H9 (cell line): ENCODE data around the gene CAMK2B. TPM values are rescaled to one million over a fixed set of nuclear protein-coding genes. Genes with fewer than 3 reads are reported as not detected.
A peak's percentile ranks its signal among the peaks of the same experiment; 100 is the strongest.

ENCODE experiments used
- DNase-seq: peaks from one replicate; pipeline ENCODE4 v3.0.0-alpha.2; 2017
- H2AFZ ChIP-seq: one replicate; pipeline ENCODE4 v1.6.1; 2013; ENCODE audit warnings: mild to moderate bottlenecking, low read length, control low read depth, moderate library complexity
- H2AK5ac ChIP-seq: 2 replicates; pipeline ENCODE4 v1.6.1; 2013; ENCODE audit warnings: low read length, control low read depth, mixed read lengths; ENCODE audit not compliant: insufficient read length
- H2BK120ac ChIP-seq: one replicate; pipeline ENCODE4 v1.6.1; 2013; ENCODE audit warnings: low read depth, mild to moderate bottlenecking, low read length, control low read depth, inconsistent platforms; ENCODE audit not compliant: poor library complexity, severe bottlenecking
- H2BK12ac ChIP-seq: 2 replicates; pipeline ENCODE4 v1.6.1; 2013; ENCODE audit warnings: low read length, control low read depth, mixed read lengths, low read depth; ENCODE audit not compliant: insufficient read length
- H2BK15ac ChIP-seq: 2 replicates; pipeline ENCODE4 v1.6.1; 2013; ENCODE audit warnings: low read depth, low read length, control low read depth
- H2BK20ac ChIP-seq: one replicate; pipeline ENCODE4 v1.6.1; 2013; ENCODE audit warnings: low read depth, mild to moderate bottlenecking, low read length, control low read depth, inconsistent platforms; ENCODE audit not compliant: poor library complexity, severe bottlenecking
- H2BK5ac ChIP-seq: 2 replicates; pipeline ENCODE4 v1.6.1; 2013; ENCODE audit warnings: low read length, control low read depth, mixed read lengths; ENCODE audit not compliant: insufficient read length
- H3K14ac ChIP-seq: 2 replicates; pipeline ENCODE4 v1.6.1; 2013; ENCODE audit warnings: low read length, control low read depth; ENCODE audit not compliant: insufficient read depth
- H3K18ac ChIP-seq: 2 replicates; pipeline ENCODE4 v1.6.1; 2013; ENCODE audit warnings: low read depth, mild to moderate bottlenecking, mixed read lengths, low read length, control low read depth; ENCODE audit not compliant: insufficient read length
- H3K23ac ChIP-seq: 2 replicates; pipeline ENCODE4 v1.6.1; 2013; ENCODE audit warnings: low read length, control low read depth, mixed read lengths, low read depth; ENCODE audit not compliant: insufficient read length
- H3K23me2 ChIP-seq: 2 replicates; pipeline ENCODE4 v1.6.1; 2013; ENCODE audit warnings: low read depth, mild to moderate bottlenecking, mixed read lengths, low read length, control low read depth; ENCODE audit not compliant: insufficient read length, poor library complexity, severe bottlenecking
- H3K27ac ChIP-seq: 2 replicates; pipeline ENCODE4 v1.5.1; 2013; ENCODE audit warnings: low read length, control low read depth, mixed read lengths, low read depth; ENCODE audit not compliant: insufficient read length
- H3K27me3 ChIP-seq: 2 replicates; pipeline ENCODE4 v1.6.1; 2013; ENCODE audit warnings: low read length, control low read depth, inconsistent platforms; ENCODE audit not compliant: insufficient read depth
- H3K4ac ChIP-seq: 2 replicates; pipeline ENCODE4 v1.6.1; 2013; ENCODE audit warnings: low read depth, mild to moderate bottlenecking, control low read depth, inconsistent platforms, low read length, moderate library complexity
- H3K4me1 ChIP-seq: 2 replicates; pipeline ENCODE4 v1.6.1; 2013; ENCODE audit warnings: low read length, control low read depth, inconsistent platforms; ENCODE audit not compliant: insufficient read depth
- H3K4me2 ChIP-seq: 2 replicates; pipeline ENCODE4 v1.6.1; 2013; ENCODE audit warnings: low read length, control low read depth, mixed read lengths; ENCODE audit not compliant: insufficient read length, insufficient read depth
- H3K56ac ChIP-seq: 2 replicates; pipeline ENCODE4 v1.6.1; 2013; ENCODE audit warnings: low read depth, mild to moderate bottlenecking, mixed read lengths, low read length, control low read depth; ENCODE audit not compliant: insufficient read length
- H3K79me1 ChIP-seq: 2 replicates; pipeline ENCODE4 v1.6.1; 2013; ENCODE audit warnings: low read depth, mild to moderate bottlenecking, moderate library complexity, low read length, control low read depth, inconsistent platforms; ENCODE audit not compliant: insufficient read depth, poor library complexity, severe bottlenecking
- H3K79me2 ChIP-seq: 2 replicates; pipeline ENCODE4 v1.6.1; 2013; ENCODE audit warnings: low read length, control low read depth, inconsistent platforms; ENCODE audit not compliant: insufficient read depth
- H3K9ac ChIP-seq: 2 replicates; pipeline ENCODE4 v1.6.1; 2013; ENCODE audit warnings: low read length, control low read depth, mixed read lengths; ENCODE audit not compliant: insufficient read length; ENCODE audit errors: extremely low read depth
- H3K9me3 ChIP-seq: one replicate; pipeline ENCODE4 v1.6.1; 2013; ENCODE audit warnings: low read depth, low read length, inconsistent platforms; ENCODE audit not compliant: control insufficient read depth
- H3T11ph ChIP-seq: one replicate; pipeline ENCODE4 v1.6.1; 2013; ENCODE audit warnings: mild to moderate bottlenecking, low read length, control low read depth, inconsistent platforms
- H4K20me1 ChIP-seq: one replicate; pipeline ENCODE4 v1.6.1; 2013; ENCODE audit not compliant: control insufficient read depth, insufficient read length, insufficient read depth
- H4K5ac ChIP-seq: 2 replicates; pipeline ENCODE4 v1.6.1; 2013; ENCODE audit warnings: low read depth, mild to moderate bottlenecking, mixed read lengths, low read length, control low read depth; ENCODE audit not compliant: insufficient read length
- H4K8ac ChIP-seq: replicated peaks from 2 replicates; pipeline ENCODE4 v1.6.1; 2013; ENCODE audit warnings: low read length, control low read depth, mixed read lengths, low read depth; ENCODE audit not compliant: insufficient read length
- H4K91ac ChIP-seq: 2 replicates; pipeline ENCODE4 v1.6.1; 2013; ENCODE audit warnings: low read depth, mild to moderate bottlenecking, moderate library complexity, mixed read lengths, low read length, control low read depth; ENCODE audit not compliant: insufficient read length
- H3K27ac Mint-ChIP-seq, 3 experiments: 2 replicates in 2 of 3; 3 replicates in 1 of 3; pipeline ENCODE4 v1.8.0; 2020 to 2021; ENCODE audit warnings: mixed read lengths in 3 of 3, mild to moderate bottlenecking in 1 of 3, moderate library complexity in 1 of 3
- H3K27me3 Mint-ChIP-seq: 2 replicates; pipeline ENCODE4 v1.8.0; 2021; ENCODE audit warnings: low read depth, mild to moderate bottlenecking, moderate library complexity, mixed read lengths
- H3K36me3 Mint-ChIP-seq, 3 experiments: 2 replicates in 2 of 3; 3 replicates in 1 of 3; pipeline ENCODE4 v1.8.0; 2020 to 2021; ENCODE audit warnings: low read depth in 3 of 3, mixed read lengths in 3 of 3; ENCODE audit not compliant: insufficient read depth in 1 of 3
- H3K4me1 Mint-ChIP-seq, 2 experiments: 2 replicates each; pipeline ENCODE4 v1.8.0; 2020; ENCODE audit warnings: mixed read lengths in 2 of 2
- H3K4me3 Mint-ChIP-seq, 2 experiments: 2 replicates in 1 of 2; 3 replicates in 1 of 2; pipeline ENCODE4 v1.8.0; 2020 to 2021; ENCODE audit warnings: mild to moderate bottlenecking in 2 of 2, mixed read lengths in 2 of 2, moderate library complexity in 1 of 2
- H3K9me3 Mint-ChIP-seq, 2 experiments: 2 replicates in 1 of 2; 3 replicates in 1 of 2; pipeline ENCODE4 v1.8.0; 2020; ENCODE audit warnings: mild to moderate bottlenecking in 2 of 2, mixed read lengths in 2 of 2, moderate library complexity in 1 of 2
- WGBS: extraction: QIAGEN DNeasy Blood & Tissue Kit; methylation state at CpG from one replicate; pipeline ENCODE4 v1.1.7; 2013; ENCODE audit warnings: missing lambda C conversion rate, low lambda C conversion rate, mixed read lengths; ENCODE audit not compliant: insufficient read length; ENCODE audit errors: extremely low coverage; 5-methylcytosine and 5-hydroxymethylcytosine counted together
- total RNA-seq: library from RNA; stranded (reverse); gene quantifications from 2 replicates; pipeline ENCODE4 v1.2.1, GENCODE V29; 2021
- TF ChIP-seq, protein P1 (sequence below): fragments of 200-600 bp; sonication (generic); conservative IDR thresholded peaks from 3 replicates; pipeline ENCODE4 v1.8.0; 2021; ENCODE audit warnings: antibody characterized with exemption, mild to moderate bottlenecking

CAMK2B gene
- total RNA-seq, 1 experiment from 2014 or later = 0.17 TPM

- H3T11ph ChIP-seq = no peak overlapping the region
- H3K27me3 ChIP-seq = no peaks in the 10 kb centered on the region
- no peak overlapping the region for H3K27ac ChIP-seq
- no peak overlapping the region for H2AK5ac ChIP-seq
- Mint-ChIP-seq H3K4me1 (peaks cover 3 to 9% of the 10 kb centered on the region in 2 experiments; a peak in 1 of 4 replicates), H3K4me3 (no peak overlapping the region), H3K27ac (no peak overlapping the region), H3K27me3 (peaks cover 19% of the 10 kb centered on the region), H3K9me3 (no peaks in the 10 kb centered on the region; a peak in 1 of 5 replicates), H3K36me3 (no peaks in the 10 kb centered on the region)
- H2BK15ac ChIP-seq = no peak overlapping the region
- H2BK120ac ChIP-seq = no peak overlapping the region
- TF ChIP-seq, protein P1, sequence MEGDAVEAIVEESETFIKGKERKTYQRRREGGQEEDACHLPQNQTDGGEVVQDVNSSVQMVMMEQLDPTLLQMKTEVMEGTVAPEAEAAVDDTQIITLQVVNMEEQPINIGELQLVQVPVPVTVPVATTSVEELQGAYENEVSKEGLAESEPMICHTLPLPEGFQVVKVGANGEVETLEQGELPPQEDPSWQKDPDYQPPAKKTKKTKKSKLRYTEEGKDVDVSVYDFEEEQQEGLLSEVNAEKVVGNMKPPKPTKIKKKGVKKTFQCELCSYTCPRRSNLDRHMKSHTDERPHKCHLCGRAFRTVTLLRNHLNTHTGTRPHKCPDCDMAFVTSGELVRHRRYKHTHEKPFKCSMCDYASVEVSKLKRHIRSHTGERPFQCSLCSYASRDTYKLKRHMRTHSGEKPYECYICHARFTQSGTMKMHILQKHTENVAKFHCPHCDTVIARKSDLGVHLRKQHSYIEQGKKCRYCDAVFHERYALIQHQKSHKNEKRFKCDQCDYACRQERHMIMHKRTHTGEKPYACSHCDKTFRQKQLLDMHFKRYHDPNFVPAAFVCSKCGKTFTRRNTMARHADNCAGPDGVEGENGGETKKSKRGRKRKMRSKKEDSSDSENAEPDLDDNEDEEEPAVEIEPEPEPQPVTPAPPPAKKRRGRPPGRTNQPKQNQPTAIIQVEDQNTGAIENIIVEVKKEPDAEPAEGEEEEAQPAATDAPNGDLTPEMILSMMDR = 0 out of 3 replicates have a peak, but pooled peaks have one; percentile 13
- no peak overlapping the region for H3K4me2 ChIP-seq
- H4K91ac ChIP-seq = no peak overlapping the region
- H3K23me2 ChIP-seq = no peaks in the 10 kb centered on the region
- no peaks in the 10 kb centered on the region for H3K79me1 ChIP-seq
- H3K9ac ChIP-seq = no peak overlapping the region
- H3K18ac ChIP-seq = no peak overlapping the region
- no peak overlapping the region for H2BK20ac ChIP-seq
- no CpG with 5 or more reads among the region's 5 CpGs for WGBS
- H3K23ac ChIP-seq = no peak overlapping the region
- no peak overlapping the region for H2BK12ac ChIP-seq
- H3K9me3 ChIP-seq = no peaks in the 10 kb centered on the region
- H4K5ac ChIP-seq = no peak overlapping the region
- no peak overlapping the region for H2BK5ac ChIP-seq
- DNase-seq = peak; percentile 43
- no peaks in the 10 kb centered on the region for H3K79me2 ChIP-seq
- no peak overlapping the region for H3K4ac ChIP-seq
- H4K8ac ChIP-seq = no peak overlapping the region
- H2AFZ ChIP-seq = no peak overlapping the region
- no peak overlapping the region for H3K14ac ChIP-seq
- no peaks in the 10 kb centered on the region for H4K20me1 ChIP-seq
- H3K56ac ChIP-seq = no peak overlapping the region
- H3K4me1 ChIP-seq = no peaks in the 10 kb centered on the region
These were observed 42.2 kb upstream of the CAMK2B start for GRCh38 chr7:44367475-44368043.
